ENCODE measurements around the gene ELAVL1.
"Not testable (repeated sequence)": the region's sequence is repeated elsewhere in the genome, so short reads cannot be mapped to it uniquely, and the experiment has no call there.

Gene ELAVL1

DNA sequence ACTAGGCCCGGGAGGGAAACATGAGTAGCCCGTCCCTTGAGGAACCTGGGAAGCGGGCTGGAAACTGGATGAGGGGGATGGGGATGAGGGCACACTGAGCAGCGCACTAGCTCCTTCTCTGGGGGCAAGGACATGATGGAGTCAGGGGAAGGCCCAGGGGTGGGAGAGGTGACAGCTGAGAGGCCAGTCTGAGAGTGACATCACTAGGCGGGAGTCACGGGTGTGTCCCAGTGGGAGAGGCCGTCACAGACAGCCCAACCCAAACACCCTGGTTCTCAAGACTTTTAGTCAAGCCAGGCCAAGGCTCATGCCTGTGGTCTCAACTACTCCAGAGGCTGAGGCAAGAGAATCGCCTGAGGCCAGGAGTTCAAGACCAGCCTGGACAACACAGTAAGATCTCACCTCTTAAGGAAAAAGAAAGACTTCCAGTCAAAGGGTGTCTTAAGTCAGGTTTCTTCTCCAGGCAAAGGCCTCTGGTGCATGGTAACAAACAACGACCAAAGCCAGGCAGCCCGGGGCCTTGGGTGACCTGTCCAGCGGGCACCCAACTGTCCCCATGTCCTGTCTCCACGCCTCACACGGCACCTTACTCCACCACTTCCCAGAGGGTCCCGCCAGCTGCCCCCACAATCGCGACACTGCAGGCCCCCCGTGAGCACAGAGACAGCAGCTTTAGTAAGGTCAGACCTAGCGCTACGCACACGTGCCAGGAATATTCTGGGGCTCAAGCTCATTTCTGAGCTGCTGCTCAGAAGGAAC is 36.5 kb downstream of the ELAVL1 start:
- ATAC-seq (no peak), DNase-seq (no peak)

DNA sequence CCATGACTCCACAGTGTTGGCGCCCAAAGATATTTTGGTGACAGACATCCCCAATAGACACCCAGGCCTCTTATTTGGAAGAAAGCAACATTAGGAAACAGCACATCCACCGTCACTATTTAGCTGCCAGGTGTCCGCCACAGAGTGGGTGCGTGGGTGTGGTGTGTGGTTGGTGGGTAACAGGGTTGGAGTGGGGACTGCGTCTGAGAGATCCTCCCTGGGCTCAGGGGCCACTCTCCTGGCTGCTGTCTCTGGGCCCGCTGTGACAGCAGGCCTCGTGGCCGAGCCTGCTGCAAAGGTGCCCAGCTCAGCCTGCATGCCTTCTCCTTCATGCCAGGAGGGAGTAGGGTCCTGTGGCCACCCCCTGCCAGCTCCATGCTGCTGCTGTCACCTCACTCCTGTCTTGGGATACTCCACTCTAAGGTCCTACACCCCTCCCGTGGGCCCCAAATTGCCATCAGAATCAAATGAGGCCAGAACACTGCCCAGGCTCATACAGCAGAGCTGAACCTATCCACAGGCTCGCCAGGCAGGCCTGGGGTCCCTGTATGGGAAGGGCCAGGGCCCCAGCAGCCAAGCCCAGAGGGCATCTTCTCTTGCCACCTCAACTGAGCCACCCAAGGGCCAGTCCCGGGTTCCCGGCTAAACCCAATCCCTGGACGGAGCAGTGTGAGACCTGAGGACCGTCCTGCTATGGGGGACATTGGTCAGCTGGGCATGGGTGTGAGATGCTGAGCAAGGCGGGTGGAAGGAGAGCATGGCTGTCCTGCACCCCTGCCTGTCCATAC is 37.2 kb downstream of the ELAVL1 start:
- DNase-seq = no peak
- ATAC-seq = peak; percentile 20

DNA sequence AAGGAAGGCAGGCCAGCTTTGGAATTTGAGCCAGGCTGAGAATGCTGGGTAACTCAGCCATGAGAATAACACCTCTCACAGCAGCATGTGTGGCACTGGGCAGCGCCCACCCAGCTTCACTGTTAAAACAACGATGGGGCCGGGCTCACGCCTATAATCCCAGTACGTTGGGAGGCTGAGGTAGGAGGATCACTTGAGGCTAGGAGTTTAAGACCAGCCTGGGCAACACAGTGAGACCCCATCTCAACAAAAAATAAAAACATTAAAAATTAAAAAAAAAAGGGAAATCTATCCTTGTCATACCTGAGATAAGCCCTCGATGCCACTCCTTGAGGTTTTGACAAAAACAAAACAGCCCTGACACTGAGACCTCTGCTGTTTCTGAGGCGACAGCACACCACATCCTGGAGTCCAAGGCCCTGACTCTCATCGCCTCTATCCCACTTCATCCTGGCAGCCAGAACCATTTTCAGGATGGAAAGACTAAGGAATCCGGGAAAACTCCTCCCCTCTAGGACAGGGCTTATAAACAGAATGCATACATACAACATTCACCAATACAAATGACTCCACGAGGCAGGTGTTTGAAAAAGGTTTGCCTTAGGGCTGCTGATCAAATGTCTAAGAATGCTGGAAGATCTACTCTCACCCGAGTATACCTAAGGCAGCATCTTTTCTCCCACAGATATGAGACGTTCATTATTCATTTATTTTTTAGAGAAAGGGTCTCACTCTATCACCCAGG is 39.3 kb downstream of the ELAVL1 start:
- DNase-seq (no peak), ATAC-seq (no peak)

DNA sequence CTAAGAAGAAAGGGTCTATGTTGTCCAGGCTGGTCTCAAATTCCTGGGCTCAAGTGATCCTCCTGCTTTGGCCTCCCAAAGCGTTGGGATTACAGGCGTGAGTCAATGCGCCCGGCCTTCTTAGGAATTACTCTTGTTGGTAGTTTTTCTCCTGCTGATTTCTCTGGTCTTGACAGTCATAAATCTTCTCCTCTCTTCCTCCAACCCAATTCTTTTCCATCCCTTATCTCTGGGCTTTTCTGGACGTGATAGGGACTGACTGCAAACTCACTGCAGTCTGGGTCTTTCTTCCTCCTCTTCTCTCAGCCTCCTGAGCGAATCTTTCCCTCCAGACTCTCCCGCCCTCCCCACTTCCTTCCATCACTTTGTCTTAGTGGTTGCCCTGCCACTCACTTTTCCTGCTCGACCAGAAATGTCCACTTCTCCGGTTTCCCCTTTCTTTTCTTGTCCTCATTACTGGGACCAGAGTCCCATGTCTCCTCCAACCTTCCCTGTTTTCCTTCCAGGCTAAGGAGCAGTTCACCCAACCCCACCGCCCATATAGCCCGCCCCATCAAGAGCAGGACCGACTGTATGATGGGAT is 40.1 kb downstream of the ELAVL1 start:
- no peak for DNase-seq
- ATAC-seq = no peak

DNA sequence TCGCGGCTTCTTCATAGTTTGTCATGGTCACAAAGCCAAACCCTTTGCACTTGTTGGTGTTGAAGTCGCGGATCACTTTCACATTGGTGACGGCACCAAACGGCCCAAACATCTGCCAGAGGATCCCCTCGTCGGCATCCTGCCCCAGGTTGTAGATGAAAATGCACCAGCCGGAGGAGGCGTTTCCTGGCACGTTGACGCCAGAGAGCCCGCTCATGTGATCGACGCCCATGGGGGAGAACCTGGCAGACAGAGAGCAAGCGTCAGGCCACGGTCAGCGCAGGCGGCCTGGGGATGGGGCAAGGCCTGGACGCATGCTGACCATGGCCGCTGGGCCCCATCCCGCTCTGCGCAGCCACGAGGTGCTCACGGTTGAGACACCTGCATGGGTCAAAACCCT is 41.9 kb downstream of the ELAVL1 start:
- ATAC-seq = no peak
- DNase-seq = no peak

DNA sequence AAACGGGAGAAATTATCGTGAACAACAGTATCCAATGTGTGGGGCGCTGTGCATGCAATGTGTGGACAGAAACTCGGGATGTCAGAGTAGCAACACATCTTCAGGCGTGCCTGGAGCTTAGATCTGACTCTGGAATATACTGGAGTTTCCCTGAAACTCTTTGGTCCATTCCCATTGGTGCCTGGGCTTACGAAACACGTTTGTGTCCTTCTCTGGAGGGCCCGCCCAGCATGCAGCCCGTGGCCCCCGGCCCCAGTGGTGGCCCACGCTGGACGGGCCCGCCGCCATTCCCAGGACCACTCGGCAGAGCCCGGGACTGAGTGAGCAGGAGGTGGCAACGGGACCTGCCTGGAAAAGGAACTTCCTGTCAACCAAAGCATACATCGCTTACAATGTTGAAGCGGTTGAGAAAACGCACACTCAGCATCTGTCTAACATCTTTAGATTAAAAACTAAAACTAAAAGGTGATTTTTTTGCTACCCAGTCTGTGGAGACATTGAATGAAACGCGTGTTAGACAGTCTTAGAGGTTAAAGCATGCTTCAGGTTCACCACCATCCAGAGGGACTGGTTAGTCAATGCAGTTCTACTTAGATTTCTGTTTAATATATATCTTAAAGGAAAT is 42.7 kb downstream of the ELAVL1 start:
- DNase-seq (no peak), ATAC-seq (no peak)

DNA sequence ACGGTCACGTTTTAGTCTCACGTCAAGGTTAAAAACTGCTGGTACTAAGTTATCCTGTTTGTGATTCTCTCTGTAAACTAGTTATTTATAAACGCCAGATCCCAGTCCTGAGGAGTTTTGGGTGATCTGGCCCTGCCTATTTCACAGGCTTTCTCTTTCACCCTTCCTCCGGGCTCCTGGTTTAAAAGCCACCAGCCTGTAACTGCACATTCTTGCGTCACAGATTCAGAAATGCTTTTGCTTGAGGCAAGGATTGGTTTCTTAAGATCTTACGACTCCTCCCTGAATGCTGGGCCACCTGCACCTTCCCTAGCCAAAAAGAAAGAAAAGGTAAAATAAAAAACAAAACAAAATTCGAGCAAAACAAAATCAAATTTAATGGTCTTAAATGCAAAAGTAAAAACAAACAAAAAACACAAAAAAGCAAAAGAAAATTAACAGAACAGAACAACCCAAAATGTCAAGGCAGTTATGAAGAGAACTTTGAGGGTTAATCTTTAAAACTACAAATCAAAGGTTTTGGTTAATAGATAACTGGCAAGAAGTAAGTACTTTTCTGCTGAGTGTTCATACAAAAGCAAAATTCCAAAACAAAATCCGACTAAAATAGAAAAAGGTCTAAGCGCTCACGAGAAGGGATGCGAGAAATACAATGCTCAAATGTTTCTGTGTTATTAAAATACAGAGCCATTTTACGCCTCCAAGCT is 43.4 kb downstream of the ELAVL1 start:
- no peak for ATAC-seq
- no peak for DNase-seq

DNA sequence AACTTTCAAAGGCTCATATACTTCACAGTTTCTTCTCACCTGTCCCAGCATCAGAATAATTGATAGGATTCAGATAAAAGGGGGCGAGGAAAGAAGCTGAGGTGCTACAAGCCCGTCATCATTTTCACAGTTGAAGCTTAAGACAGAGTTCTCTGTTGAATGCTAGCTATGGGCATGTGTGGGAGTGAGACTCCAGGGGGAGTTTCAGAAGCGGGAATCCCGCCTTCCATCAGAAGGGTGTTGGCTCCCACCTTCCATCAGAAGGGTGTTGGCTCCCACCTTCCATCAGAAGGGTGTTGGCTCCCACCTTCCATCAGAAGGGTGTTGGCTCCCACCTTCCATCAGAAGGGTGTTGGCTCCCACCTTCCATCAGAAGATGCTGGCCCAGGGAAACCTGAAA is 44.4 kb downstream of the ELAVL1 start:
- not testable (repeated sequence) for DNase-seq, ATAC-seq

DNA sequence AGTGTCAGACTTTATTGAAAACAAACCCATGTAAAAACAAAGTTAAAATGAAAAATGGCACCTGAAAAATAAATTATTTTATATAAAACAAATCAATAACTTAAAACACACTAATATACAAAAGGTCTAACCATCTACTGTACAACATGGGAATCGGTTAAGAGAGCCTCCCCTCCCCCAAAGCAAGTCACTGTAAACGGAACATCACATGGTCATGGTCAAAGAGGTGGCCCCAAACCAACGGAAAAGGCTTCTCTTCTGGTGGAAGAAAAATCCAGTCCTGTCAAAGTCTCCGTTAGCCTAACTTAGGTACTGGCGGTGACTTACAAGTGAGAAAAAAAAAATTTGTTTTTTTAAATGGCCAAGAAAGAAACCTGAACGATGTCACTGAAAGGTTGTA is 46.2 kb downstream of the ELAVL1 start:
- no peak for DNase-seq
- ATAC-seq = no peak

DNA sequence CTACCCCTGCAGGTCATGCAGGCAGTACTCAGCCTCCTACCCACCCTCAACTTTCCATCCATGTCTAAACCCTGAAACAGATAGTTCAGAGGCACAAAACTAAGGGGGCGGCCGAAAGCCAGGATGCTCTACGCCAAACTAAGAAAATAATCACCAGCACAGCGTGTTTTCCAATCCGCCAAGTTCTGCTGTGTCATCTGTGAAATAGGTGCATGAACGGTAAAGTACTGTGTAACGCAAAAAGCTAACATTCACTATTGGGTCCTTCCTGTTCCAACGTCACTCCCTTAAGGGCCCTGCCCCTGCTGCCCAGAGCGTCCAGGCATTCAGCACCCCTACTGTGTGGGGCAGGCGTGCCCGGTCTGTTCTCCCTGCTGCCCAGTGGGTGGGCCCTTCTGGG is 49.7 kb downstream of the ELAVL1 start:
- ATAC-seq = no peak
- DNase-seq = no peak

DNA sequence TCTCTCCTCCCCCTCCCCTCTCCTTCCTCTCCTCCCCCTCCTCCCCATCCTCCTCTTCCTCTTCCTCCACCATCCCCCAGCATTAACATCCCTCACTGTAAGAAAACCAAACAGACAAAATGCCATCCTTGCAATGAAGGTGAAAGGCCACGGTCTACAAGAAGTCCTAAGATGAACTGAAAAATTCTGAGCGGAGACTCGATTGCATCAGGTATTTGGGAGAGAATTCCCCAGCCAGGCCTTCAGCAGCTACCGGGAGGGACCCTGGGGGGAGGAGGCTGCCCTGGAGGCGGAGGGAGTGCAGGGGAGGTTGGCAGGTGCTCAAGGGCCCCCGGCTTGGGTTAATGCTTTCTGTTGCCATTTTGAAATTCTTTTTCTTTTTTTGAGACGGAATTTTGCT is 51.9 kb downstream of the ELAVL1 start:
- DNase-seq (no peak), ATAC-seq (no peak)

DNA sequence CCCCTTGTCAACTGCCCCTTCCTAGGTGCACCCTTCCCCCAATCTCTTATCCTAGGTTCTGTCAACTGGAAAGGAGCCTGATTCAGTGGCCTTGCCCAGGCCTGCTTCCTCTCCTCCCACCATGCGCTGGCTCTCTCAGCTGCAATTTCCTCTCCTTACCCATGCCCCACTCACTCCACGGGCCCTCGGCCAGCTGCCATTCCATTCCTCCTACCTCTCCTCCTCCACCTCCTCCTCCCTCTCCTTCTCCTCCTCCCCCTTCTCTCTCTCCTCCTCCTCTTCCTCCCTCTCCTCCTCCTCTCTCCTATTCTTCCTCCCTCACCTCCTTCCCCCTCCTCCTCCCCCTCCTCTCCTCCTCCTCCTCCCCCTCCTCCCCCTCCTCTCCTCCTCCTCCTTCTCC is 52.4 kb downstream of the ELAVL1 start:
- no peak for ATAC-seq
- no peak for DNase-seq

DNA sequence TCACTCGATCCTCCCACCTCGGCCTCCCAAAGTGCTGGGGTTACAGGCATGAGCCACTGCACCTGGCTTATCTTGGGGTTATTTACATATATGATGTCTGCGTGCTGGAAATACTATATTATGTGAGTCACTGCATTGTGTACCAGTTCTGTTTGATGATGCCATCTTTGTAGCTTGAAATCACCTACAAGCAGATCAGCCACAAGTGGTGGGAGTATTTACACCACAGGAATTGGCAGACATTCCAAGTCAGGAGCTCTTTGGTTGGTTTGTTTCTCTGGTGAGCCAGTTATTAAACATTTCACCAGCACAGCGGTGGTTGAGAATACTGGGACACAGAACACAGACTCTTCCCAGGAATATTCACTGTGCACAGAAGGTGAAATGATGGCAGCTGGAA is 57.5 kb downstream of the ELAVL1 start:
- DNase-seq = no peak
- no peak for ATAC-seq

DNA sequence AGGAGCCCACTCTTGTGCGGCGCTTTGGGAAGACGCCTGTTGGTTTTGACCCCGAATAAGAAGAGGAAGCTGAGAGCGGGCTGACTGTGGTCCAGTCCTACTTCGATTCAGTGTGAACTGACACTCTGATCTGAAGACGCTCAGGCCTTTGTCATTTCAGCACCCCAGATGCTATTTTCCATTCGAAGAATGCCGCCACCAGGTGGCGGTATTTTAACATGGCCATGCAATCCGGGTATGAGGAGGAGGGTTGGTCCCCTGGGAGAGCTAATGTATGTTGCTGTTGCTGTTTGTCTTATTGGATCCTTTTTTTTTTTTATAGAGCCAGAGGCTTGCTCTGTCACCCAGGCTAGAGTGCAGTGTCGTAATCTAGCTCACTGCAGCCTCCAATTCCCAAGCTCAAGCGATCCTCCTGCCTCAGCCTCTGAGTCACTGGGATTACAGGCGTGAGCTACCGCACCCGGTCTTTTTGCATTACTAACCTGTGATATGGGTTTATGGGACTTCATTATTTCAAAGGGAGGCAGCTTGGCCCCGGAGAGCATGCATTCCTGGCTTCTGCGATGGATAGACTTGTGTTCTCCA is 61.2 kb downstream of the ELAVL1 start:
- ATAC-seq (peak; percentile 37), DNase-seq (peak; percentile 89)

DNA sequence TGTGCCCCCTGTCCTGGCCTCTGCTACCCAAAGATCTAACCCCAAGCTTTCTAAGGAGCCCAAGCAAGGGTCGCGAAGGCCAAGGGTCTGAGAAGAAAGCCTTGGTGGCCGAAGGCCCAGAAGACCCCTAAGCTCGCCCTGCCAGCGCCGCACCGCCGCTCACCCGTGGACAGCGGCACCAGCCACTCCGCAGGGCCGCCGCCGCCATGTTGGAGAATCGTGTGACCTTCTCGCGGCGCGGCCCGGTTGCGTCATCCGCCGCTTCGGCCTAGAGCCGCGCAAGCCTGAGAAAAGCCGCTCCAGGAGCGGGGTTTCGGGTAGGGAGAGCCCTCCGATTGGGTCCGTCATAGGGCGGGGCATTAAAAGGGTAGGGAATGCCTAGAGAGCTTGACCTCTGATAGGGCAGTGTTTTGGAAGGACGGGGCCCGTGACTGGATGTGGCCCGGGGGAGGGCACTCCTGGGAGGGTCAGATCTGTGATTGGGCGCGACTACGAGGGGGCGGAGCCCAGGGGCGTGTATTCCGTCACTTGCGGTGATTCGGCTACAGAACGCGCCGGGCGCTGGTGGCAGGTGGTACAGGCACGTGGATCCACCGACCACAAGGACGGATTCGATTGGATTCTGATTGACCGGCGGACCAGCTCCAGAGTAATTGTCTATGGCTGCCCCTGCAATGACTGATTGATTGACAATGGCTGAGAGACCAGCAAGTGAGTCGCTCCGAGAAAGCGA is 61.8 kb downstream of the ELAVL1 start, which contains the start of gene TIMM44:
Gene TIMM44, minus strand, starts transcription at position 223 of the 733 bp plus-strand sequence. Its CDS starts 15 bp downstream, at position 208.
- DNase-seq = peak; percentile 98
- ATAC-seq = peak; percentile 99

DNA sequence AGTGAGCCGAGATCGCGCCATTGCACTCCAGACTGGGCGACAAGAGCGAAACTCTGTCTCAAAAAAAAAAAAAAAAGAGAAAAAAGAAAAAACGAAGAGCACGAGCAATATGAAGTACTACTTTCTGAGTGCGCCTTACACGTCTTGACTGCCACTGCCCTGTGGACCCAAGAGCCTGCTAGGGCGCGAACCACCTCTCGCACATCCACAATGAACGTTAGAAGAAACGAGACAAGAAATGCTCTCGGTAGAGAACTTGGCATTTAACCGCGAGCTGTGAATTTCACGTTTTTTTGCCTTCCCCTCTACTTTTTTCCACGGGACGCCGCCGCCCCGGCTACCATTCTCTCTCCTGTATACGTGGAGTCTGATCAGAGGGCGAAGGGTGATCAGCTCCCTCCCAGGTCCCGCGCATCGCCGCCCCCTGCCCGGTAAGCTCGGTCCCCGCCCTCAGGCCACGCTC is 62.4 kb downstream of the ELAVL1 start:
- no peak for ATAC-seq
- DNase-seq = no peak

DNA sequence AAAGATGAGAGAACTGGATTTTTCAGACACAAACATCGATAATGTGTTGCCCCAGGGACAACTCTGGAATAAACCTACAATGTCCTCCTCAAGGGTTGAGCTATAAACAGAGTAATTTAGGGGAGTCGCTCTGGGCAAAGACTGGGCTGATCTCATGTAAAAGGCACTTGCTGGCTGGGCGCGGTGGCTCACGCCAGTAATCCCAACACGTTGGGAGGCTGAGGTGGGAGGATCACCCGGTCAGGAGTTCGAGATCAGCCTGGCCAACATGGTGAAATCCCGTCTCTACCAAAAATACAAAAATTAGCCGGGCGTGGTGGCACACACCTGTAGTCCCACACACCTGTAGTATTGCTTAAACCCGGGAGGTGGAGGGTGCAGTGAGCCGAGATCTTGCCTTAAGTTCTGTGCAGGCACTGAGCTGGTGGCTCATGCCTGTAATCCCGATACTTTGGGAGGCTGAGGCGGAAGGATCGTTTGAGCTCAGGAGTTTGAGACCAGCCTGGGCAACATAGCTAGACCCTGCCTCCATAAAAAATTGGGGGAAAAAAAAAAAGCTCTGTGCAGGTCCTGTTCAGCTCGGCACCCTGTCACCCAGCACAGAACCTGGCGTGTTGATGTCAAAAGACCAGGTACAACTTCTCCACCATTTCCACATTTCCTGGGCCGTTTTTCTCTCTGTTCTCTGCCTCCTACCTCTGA is 63.4 kb downstream of the ELAVL1 start:
- DNase-seq (no peak), ATAC-seq (no peak)

DNA sequence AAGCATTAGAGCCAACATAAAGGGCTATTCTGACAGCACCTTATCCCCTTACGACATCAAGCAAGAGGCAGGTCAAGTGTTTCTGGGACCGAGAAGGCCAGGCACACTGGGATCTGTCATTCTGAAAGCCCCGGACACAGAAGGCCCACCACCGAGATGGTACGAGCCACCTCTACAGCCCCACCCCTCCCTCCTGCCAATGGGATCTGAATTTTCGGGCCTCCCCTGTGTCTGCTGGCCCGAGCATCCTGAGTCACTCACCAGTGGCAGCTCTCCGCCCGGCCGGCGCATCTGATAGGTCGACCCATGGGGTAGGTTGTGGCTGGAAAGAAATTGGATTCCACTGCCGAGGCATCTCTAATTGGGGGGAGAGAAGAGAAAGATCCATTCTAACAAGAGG is 64.6 kb downstream of the ELAVL1 start:
- ATAC-seq = no peak
- no peak for DNase-seq

DNA sequence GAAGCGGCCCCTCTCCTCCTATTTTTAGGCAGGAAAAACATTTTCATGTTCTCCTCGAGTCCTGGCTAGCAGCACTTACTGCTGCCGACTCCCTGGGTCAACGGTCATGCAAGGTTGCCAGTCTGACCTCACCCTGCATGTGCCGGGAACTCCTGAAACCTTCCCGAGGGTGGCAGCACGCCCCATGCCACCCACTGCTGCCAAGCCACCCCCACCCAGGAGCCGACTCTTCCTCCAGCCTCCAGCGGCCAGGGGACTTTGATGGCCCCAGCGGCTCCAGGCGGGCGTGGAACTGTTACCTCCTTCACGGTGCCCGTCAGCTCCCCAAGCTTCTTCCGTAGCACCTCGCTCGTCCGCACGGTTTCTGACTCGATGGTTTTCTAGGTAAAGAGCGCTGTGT is 70.7 kb downstream of the ELAVL1 start:
- ATAC-seq (no peak), DNase-seq (no peak)

Data from stimulated activated naive CD8-positive, alpha-beta T cell treated with anti-CD3 and anti-CD28 coated beads, Interleukin-15, Interleukin-2, amounts not matched to agents 100 U/mL and 50 U/mL, for 24 hours (primary cell).